H1 (cell line): Measurements from ENCODE around the gene FNDC3A. TPM values are rescaled to one million over a fixed set of nuclear protein-coding genes. Genes with fewer than 3 reads are reported as not detected.

Experiments used
- ASH2L ChIP-seq: fragments of 200-600, 300-600 bp; sonication (generic); IDR thresholded peaks from one replicate; pipeline ENCODE4 v1.7.1; 2017; ENCODE audit warnings: low read length
- JUND ChIP-seq: IDR thresholded peaks from 2 replicates; pipeline ENCODE4 v1.6.1; 2011; ENCODE audit warnings: mild to moderate bottlenecking, improper control_type of control experiment, low read length
- MAFK ChIP-seq: IDR thresholded peaks from 2 replicates; pipeline ENCODE4 v1.6.1; 2012; ENCODE audit warnings: low read depth, mild to moderate bottlenecking, improper control_type of control experiment, low read length
- RFX5 ChIP-seq: IDR thresholded peaks from 2 replicates; pipeline ENCODE4 v1.6.1; 2011; ENCODE audit warnings: low read depth, low read length, improper control_type of control experiment, borderline replicate concordance
- polyA plus RNA-seq, 7 experiments: library from polyadenylated mRNA; depleted of rRNA in 3 of 7; stranded (reverse) in 5 of 7; unstranded in 2 of 7; fragments of >200 nt in 5 of 7; fragments of 200-250 nt in 2 of 7; gene quantifications; 1 replicate in 5 of 7; 2 replicates in 1 of 7; 4 replicates in 1 of 7; pipeline versions ENCODE4 v1.2.1 to v1.2.3, GENCODE V29; 2011 to 2013; ENCODE audit warnings: missing spikeins in 2 of 7, mixed read lengths in 2 of 7
- total RNA-seq: library from RNA; stranded (reverse); fragmentation: NEBNext Ultra II Directional; extraction: Animal tissue kit (Norgen Biotek cat#: 25700); gene quantifications from 2 replicates; pipeline ENCODE4 v1.2.1, GENCODE V29; 2021
- TF ChIP-seq, protein P1 (sequence below): IDR thresholded peaks from 2 replicates; pipeline ENCODE4 v1.6.1; 2011; ENCODE audit warnings: low read length, improper control_type of control experiment

FNDC3A gene
- total and polyA plus RNA-seq, 2 of the 8 experiments (the other 6 are each of a cell fraction or from before 2014, with no cell fraction given): 14.6 to 26.0 TPM

DNA sequence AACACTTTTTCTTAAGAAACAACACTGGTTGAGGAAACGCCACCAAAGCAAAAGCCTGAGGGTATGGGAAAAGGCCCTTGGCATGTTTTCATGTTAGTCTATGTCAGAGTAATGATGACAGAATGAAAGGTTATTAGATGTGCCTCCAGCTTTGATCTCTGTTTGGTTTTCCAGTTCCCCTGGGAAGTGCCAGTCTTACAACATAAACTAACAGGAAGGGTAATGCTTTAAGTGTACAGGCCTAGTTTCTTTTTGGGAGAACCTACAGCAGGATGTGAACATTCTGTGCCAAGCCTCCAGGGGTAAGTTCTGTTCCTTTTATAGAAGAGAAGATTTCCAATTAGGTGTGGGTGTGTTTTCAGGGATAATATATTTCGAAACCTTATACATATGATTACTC lies 121.7 kb downstream of the FNDC3A start (continued):
- TF ChIP-seq, protein P1, sequence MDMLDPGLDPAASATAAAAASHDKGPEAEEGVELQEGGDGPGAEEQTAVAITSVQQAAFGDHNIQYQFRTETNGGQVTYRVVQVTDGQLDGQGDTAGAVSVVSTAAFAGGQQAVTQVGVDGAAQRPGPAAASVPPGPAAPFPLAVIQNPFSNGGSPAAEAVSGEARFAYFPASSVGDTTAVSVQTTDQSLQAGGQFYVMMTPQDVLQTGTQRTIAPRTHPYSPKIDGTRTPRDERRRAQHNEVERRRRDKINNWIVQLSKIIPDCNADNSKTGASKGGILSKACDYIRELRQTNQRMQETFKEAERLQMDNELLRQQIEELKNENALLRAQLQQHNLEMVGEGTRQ: no peak
- no peak for TF ChIP-seq RFX5
- TF ChIP-seq ASH2L: no peak
- no peak for TF ChIP-seq JUND
- TF ChIP-seq MAFK: no peak
- TF ChIP-seq, all 59 proteins: peak for 0
